ENCODE data around the gene PRPSAP1. TPM values are rescaled to one million over a fixed set of nuclear protein-coding genes. Genes with fewer than 3 reads are reported as not detected.

PRPSAP1 gene
- total RNA-seq, 4 donors from 2014 or later: 10.2 to 23.4 (median 15.9) TPM

GRCh38 chr17:76276461-76277299 is 77.0 kb downstream of the PRPSAP1 start:
- no peak for ATAC-seq
- in situ Hi-C loops (cut with MboI; ENCODE audit: low sequenced_read_pairs in 4 of 4): no loop called here
- TF ChIP-seq CTCF (IDR thresholded peaks at IDR 0.05 in 4 of 5, conservative IDR thresholded peaks at IDR 0.05 in 1 of 5) (no peak), POLR2A (IDR thresholded peaks at IDR 0.05) (no peak)

GRCh38 chr17:76276069-76276431 is 77.7 kb downstream of the PRPSAP1 start:
- in situ Hi-C loops (cut with MboI; ENCODE audit: low sequenced_read_pairs in 4 of 4): no loop called here
- intact Hi-C loops (cut with DNase I; ENCODE audit: low total_unique reads): loop anchor here (5.0 kb wide), 1 partner anchor 134 kb away; the partner anchor contains the start of gene FOXJ1
- Histone ChIP-seq H3K27ac (peak overlapping the region in 1 of 4 donors; percentile 43), H3K9me3 (no peaks in the 10 kb centered on the region), H3K36me3 (no peaks in the 10 kb centered on the region), H3K27me3 (no peaks in the 10 kb centered on the region), H3K4me1 (peaks cover 27 to 30% of the 10 kb centered on the region in 2 donors), H3K4me3 (no peak overlapping the region)
- no peak for DNase-seq
- ATAC-seq: no peak
- TF ChIP-seq CTCF (IDR thresholded peaks at IDR 0.05 in 4 of 5, conservative IDR thresholded peaks at IDR 0.05 in 1 of 5): no peak
- no peak for TF ChIP-seq POLR2A (IDR thresholded peaks at IDR 0.05)

More at GRCh38 chr17:76276461-76277299, 77.0 kb downstream of the PRPSAP1 start:
- no peak overlapping the region for H3K4me3 ChIP-seq
- no peaks in the 10 kb centered on the region for H3K27me3 ChIP-seq
- H3K9me3 ChIP-seq: no peaks in the 10 kb centered on the region
- DNase-seq: no peak
- H3K27ac ChIP-seq: peak overlapping the region; percentile 0 to 57 (median 44)
- no peaks in the 10 kb centered on the region for H3K36me3 ChIP-seq
- intact Hi-C loops (cut with DNase I; ENCODE audit: low total_unique reads): loop anchor here (5.0 kb wide), 1 partner anchor 134 kb away; the partner anchor contains the start of gene FOXJ1
- H3K4me1 ChIP-seq: peaks cover 27 to 30% of the 10 kb centered on the region in 2 donors

- no peak for DNase-seq
- in situ Hi-C loops (cut with MboI; ENCODE audit: low sequenced_read_pairs in 4 of 4) (no loop called here), intact Hi-C loops (cut with DNase I; ENCODE audit: low total_unique reads) (loop anchor here (5.0 kb wide), 1 partner anchor 133 kb away; the partner anchor contains the start of gene FOXJ1)
- H3K27me3 ChIP-seq: no peaks in the 10 kb centered on the region
- no peaks in the 10 kb centered on the region for H3K9me3 ChIP-seq
- H3K36me3 ChIP-seq: no peaks in the 10 kb centered on the region
- no peak overlapping the region for H3K4me3 ChIP-seq
- TF ChIP-seq POLR2A (IDR thresholded peaks at IDR 0.05): no peak
- no peak for TF ChIP-seq CTCF (IDR thresholded peaks at IDR 0.05 in 4 of 5, conservative IDR thresholded peaks at IDR 0.05 in 1 of 5)
- peaks cover 32 to 35% of the 10 kb centered on the region in 2 donors for H3K4me1 ChIP-seq
- ATAC-seq: no peak
- peak overlapping the region; percentile 43 to 98 (median 92) for H3K27ac ChIP-seq
Observed at GRCh38 chr17:76275382-76276068, 78.2 kb downstream of the PRPSAP1 start.

- no peaks in the 10 kb centered on the region for H3K36me3 ChIP-seq
- peak overlapping the region; percentile 90 to 98 (median 95) for H3K27ac ChIP-seq
- H3K4me3 ChIP-seq: no peak overlapping the region
- DNase-seq (no peak), ATAC-seq (no peak)
- H3K4me1 ChIP-seq: peaks cover 38 to 43% of the 10 kb centered on the region in 2 donors
- TF ChIP-seq POLR2A (IDR thresholded peaks at IDR 0.05) (no peak), CTCF (IDR thresholded peaks at IDR 0.05 in 4 of 5, conservative IDR thresholded peaks at IDR 0.05 in 1 of 5) (no peak)
- in situ Hi-C loops (cut with MboI; ENCODE audit: low sequenced_read_pairs in 4 of 4) (no loop called here), intact Hi-C loops (cut with DNase I; ENCODE audit: low total_unique reads) (no loop called here)
- no peaks in the 10 kb centered on the region for H3K27me3 ChIP-seq
- no peaks in the 10 kb centered on the region for H3K9me3 ChIP-seq
Observed at GRCh38 chr17:76274112-76274956, 79.4 kb downstream of the PRPSAP1 start.
